ENCODE data around the gene PRPF31.

DNA sequence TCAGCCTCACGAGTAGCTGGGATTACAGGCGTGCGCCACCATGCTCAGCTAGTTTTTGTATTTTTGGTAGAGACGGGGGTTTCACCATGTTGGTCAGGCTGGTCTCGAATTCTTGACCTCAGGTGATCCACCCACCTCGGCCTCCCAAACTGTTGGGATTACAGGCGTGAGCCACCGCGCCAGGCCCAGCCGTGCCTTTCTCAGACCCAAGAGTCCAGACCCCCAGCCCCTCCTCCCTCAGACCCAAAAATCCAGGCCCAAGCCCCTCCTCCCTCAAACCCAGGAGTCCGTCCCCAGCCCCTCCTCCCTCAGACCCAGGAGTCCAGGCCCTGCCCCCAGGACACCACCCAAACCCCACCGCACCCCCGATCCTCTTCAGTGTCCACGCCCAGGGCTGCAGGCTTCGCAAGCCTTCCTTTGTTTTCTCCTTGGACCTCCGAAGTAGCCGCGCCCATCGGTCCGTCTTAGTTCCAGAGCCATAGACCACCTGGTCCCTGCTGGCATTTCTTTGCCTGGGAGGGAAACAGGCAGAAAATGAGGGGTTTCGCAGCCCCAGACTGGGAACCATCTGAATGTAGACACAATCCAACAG, 53.7 kb downstream of the PRPF31 start:
- TF ChIP-seq POLR2A (IDR thresholded peaks at IDR 0.05): no peak
- TF ChIP-seq, protein P1, sequence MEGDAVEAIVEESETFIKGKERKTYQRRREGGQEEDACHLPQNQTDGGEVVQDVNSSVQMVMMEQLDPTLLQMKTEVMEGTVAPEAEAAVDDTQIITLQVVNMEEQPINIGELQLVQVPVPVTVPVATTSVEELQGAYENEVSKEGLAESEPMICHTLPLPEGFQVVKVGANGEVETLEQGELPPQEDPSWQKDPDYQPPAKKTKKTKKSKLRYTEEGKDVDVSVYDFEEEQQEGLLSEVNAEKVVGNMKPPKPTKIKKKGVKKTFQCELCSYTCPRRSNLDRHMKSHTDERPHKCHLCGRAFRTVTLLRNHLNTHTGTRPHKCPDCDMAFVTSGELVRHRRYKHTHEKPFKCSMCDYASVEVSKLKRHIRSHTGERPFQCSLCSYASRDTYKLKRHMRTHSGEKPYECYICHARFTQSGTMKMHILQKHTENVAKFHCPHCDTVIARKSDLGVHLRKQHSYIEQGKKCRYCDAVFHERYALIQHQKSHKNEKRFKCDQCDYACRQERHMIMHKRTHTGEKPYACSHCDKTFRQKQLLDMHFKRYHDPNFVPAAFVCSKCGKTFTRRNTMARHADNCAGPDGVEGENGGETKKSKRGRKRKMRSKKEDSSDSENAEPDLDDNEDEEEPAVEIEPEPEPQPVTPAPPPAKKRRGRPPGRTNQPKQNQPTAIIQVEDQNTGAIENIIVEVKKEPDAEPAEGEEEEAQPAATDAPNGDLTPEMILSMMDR (IDR thresholded peaks at IDR 0.05): no peak
